Right lobe of liver (tissue), 4 donors: ENCODE measurements around the gene TNS1.

ENCODE experiments used
- CTCF ChIP-seq, 4 donors: fragments of 200-600 bp in 3 of 4; fragments of 450-650 bp in 1 of 4; IDR thresholded peaks; one replicate each; pipeline versions ENCODE4 v1.5.1 to v1.8.0; 2016 to 2022; ENCODE audit warnings: antibody characterized with exemption in 4 of 4, mild to moderate bottlenecking in 2 of 4
- POLR2A ChIP-seq: fragments of 450-650 bp; IDR thresholded peaks from one replicate; pipeline ENCODE4 v1.6.1; 2017; ENCODE audit warnings: antibody characterized with exemption, mild to moderate bottlenecking
- donor health status: DM: no; HTN: no; CAD: no.
- donor health status: DM: no; HTN: no; CAD: no.
- donor health status: DM: no; HTN: yes; CAD: no.

GRCh38 chr2:217849154-217849975 lies 153.4 kb downstream of the TNS1 start:
- TF ChIP-seq CTCF (IDR thresholded peaks at IDR 0.05), result no peak
- TF ChIP-seq POLR2A, result no peak
